B cell (primary cell): Measurements from ENCODE around the gene EIF4G1. TPM values are rescaled to one million over a fixed set of nuclear protein-coding genes. Genes with fewer than 3 reads are reported as not detected.

Experiments used
- ATAC-seq: fragments of 200-7000 bp; cut with Tn5 transposase; one replicate; pipeline ENCODE4 v1.10.0; 2021; ENCODE audit warnings: low read depth, mild to moderate bottlenecking, moderate number of reproducible peaks, moderate library complexity
- CTCF ChIA-PET: fragments of 350-600 bp; sonication (Branson Sonifier 250); formaldehyde crosslinking; loops from one replicate; lab custom pipeline; 2021; ENCODE audit warnings: antibody characterized with exemption, inconsistent platforms; lab: Charles Lee
- POLR2A ChIA-PET: fragments of 350-600 bp; sonication (Branson Sonifier 250); formaldehyde crosslinking; loops from one replicate; lab custom pipeline; 2021; ENCODE audit warnings: antibody characterized with exemption; lab: Charles Lee
- DNase-seq: peaks from one replicate; pipeline ENCODE4 v3.0.0; 2013
- H2AFZ ChIP-seq: 2 replicates; pipeline ENCODE4 v1.6.1; 2012; ENCODE audit warnings: mild to moderate bottlenecking, low read depth, low read length; ENCODE audit not compliant: insufficient read depth, poor library complexity, severe bottlenecking
- H3K27ac ChIP-seq, 2 donors: 1 replicate in 1 of 2; 2 replicates in 1 of 2; pipeline ENCODE4 v1.5.1; 2012 to 2013; ENCODE audit warnings: low read length in 2 of 2, mild to moderate bottlenecking in 2 of 2, moderate library complexity in 1 of 2
- H3K27me3 ChIP-seq, 4 experiments: fragments of 200-600 bp in 1 of 4; sonication (generic) in 1 of 4; replicated peaks in 1 of 4; 1 replicate in 2 of 4; 2 replicates in 2 of 4; pipeline versions ENCODE4 v1.6.1 to v1.7.0; 2013 to 2016; ENCODE audit warnings: low read length in 3 of 4, mild to moderate bottlenecking in 2 of 4, mixed read lengths in 1 of 4, moderate library complexity in 1 of 4; ENCODE audit not compliant: insufficient read depth in 4 of 4, control insufficient read depth in 3 of 4; ENCODE audit errors: control extremely low read depth in 1 of 4
- H3K36me3 ChIP-seq, 2 experiments: replicated peaks in 1 of 2; 1 replicate in 1 of 2; 2 replicates in 1 of 2; pipeline versions ENCODE4 v1.6.1 to v1.7.1; 2013; ENCODE audit warnings: low read length in 1 of 2; ENCODE audit not compliant: insufficient read depth in 2 of 2, control insufficient read depth in 1 of 2; ENCODE audit errors: control extremely low read depth in 1 of 2, extremely low read depth in 1 of 2
- H3K4me1 ChIP-seq, 2 donors: fragments of 200-600 bp in 1 of 2; sonication (generic) in 1 of 2; 1 replicate in 1 of 2; 2 replicates in 1 of 2; pipeline versions ENCODE4 v1.5.1 to v1.6.1; 2013 to 2017; ENCODE audit warnings: low read length in 2 of 2; ENCODE audit not compliant: control insufficient read depth in 2 of 2, insufficient read depth in 2 of 2
- H3K4me2 ChIP-seq: replicated peaks from 2 replicates; pipeline ENCODE3; 2012; ENCODE audit warnings: mild to moderate bottlenecking, low read depth, low read length; ENCODE audit not compliant: poor library complexity, severe bottlenecking
- H3K4me3 ChIP-seq, 5 experiments: fragments of 200-600 bp in 1 of 5; sonication (generic) in 1 of 5; 1 replicate in 3 of 5; 2 replicates in 2 of 5; pipeline versions ENCODE4 v1.5.1 to v1.7.0; 2011 to 2016; ENCODE audit warnings: low read length in 4 of 5, mild to moderate bottlenecking in 4 of 5, low read depth in 2 of 5, control low read depth in 1 of 5, moderate library complexity in 1 of 5; ENCODE audit not compliant: insufficient read depth in 1 of 5; ENCODE audit errors: control extremely low read depth in 1 of 5, extremely low read depth in 1 of 5
- H3K79me2 ChIP-seq: fragments of 200-600 bp; sonication (generic); one replicate; pipeline ENCODE4 v1.6.0; 2016; ENCODE audit warnings: low read length; ENCODE audit not compliant: control insufficient read depth, insufficient read depth
- H3K9ac ChIP-seq: fragments of 200-600 bp; sonication (generic); 2 replicates; pipeline ENCODE4 v1.6.1; 2017; ENCODE audit warnings: mild to moderate bottlenecking, low read length, moderate library complexity
- H3K9me3 ChIP-seq, 3 donors: one replicate each; pipeline versions ENCODE4 v1.6.1 to v1.7.1; 2013; ENCODE audit warnings: low read length in 2 of 3; ENCODE audit not compliant: control insufficient read depth in 2 of 3, insufficient read depth in 1 of 3; ENCODE audit errors: control extremely low read depth in 1 of 3
- H4K20me1 ChIP-seq: 2 replicates; pipeline ENCODE4 v1.6.0; 2012; ENCODE audit warnings: mild to moderate bottlenecking, low read length; ENCODE audit not compliant: insufficient read depth, control insufficient read depth, poor library complexity, severe bottlenecking
- H3K27ac Mint-ChIP-seq: one replicate; pipeline ENCODE4 v1.8.0; 2021; ENCODE audit warnings: mixed read lengths
- H3K27me3 Mint-ChIP-seq: one replicate; pipeline ENCODE4 v1.8.0; 2021; ENCODE audit warnings: mixed read lengths
- H3K4me1 Mint-ChIP-seq: one replicate; pipeline ENCODE4 v1.8.0; 2021; ENCODE audit warnings: mixed read lengths
- H3K4me3 Mint-ChIP-seq: one replicate; pipeline ENCODE4 v1.8.0; 2021; ENCODE audit warnings: mixed read lengths
- H3K9me3 Mint-ChIP-seq: one replicate; pipeline ENCODE4 v1.8.0; 2022; ENCODE audit warnings: mixed read lengths; ENCODE audit not compliant: insufficient read depth
- CTCF ChIP-seq: fragments of 200-600 bp; IDR thresholded peaks from one replicate; pipeline ENCODE4 v1.8.0; 2022; ENCODE audit warnings: antibody characterized with exemption, mild to moderate bottlenecking
- EZH2 ChIP-seq: IDR thresholded peaks from 2 replicates; pipeline ENCODE4 v1.6.1; 2012; ENCODE audit warnings: borderline replicate concordance, low read depth, mild to moderate bottlenecking, moderate library complexity, low read length; ENCODE audit not compliant: insufficient read depth, poor library complexity, severe bottlenecking
- WGBS: methylation state at CpG from one replicate; pipeline ENCODE4 v1.1.5; 2013; ENCODE audit warnings: missing lambda C conversion rate; ENCODE audit not compliant: insufficient coverage; 5-methylcytosine and 5-hydroxymethylcytosine counted together
- intact Hi-C: fragments of 100-400 bp; cut with micrococcal nuclease; formaldehyde crosslinking; loops from one replicate; pipeline ENCODE4 v1.10.0; 2022
- polyA plus RNA-seq: library from polyadenylated mRNA; depleted of rRNA; stranded (reverse); fragments of >200 nt; gene quantifications from 2 replicates; pipeline ENCODE4 v1.2.3, GENCODE V29; 2012
- total RNA-seq, 2 donors: library from RNA; stranded (reverse); fragments of 120-200 nt in 1 of 2; gene quantifications; 1 replicate in 1 of 2; 2 replicates in 1 of 2; pipeline versions ENCODE4 v1.2.3 to v1.2.4, GENCODE V29; 2013 to 2022

Gene EIF4G1
- total and polyA plus RNA-seq, 2 donors (not counting 1 experiment from before 2014, with no cell fraction given): 65.8 to 160 TPM

GRCh38 chr3:184316792-184317191, 2.4 kb downstream of the EIF4G1 start:
- ATAC-seq (no peak), DNase-seq (no peak)
- H3K4me3 Mint-ChIP-seq: peak overlapping the region; percentile 90
- Histone ChIP-seq H3K4me3 (no peak overlapping the region), H3K27me3 (no peaks in the 10 kb centered on the region), H3K36me3 (peaks cover 0 to 36% of the 10 kb centered on the region in 2 experiments), H3K9ac (no peak overlapping the region), H3K4me1 (peaks cover 13 to 23% of the 10 kb centered on the region in 2 donors), H4K20me1 (peaks cover 64% of the 10 kb centered on the region), H3K4me2 (no peak overlapping the region), H3K27ac (no peak overlapping the region), H3K9me3 (no peaks in the 10 kb centered on the region), H3K79me2 (peaks cover 24% of the 10 kb centered on the region), H2AFZ (no peak overlapping the region)
- TF ChIP-seq CTCF: no peak
- no peak for TF ChIP-seq EZH2
- no peaks in the 10 kb centered on the region for H3K9me3 Mint-ChIP-seq
- CTCF ChIA-PET: interaction anchor here (1.4 kb wide), 1 partner anchor 299 kb away, joined by 3 read pairs; the partner anchor contains the start of gene ABCC5
- intact Hi-C loops: no loop called here
- H3K27me3 Mint-ChIP-seq: no peaks in the 10 kb centered on the region
- H3K4me1 Mint-ChIP-seq: peaks cover 31% of the 10 kb centered on the region
- POLR2A ChIA-PET: no interaction called here
- WGBS: 91% methylated on average over 6 of the region's 7 CpGs
- peak overlapping the region; percentile 82 for H3K27ac Mint-ChIP-seq

DNA sequence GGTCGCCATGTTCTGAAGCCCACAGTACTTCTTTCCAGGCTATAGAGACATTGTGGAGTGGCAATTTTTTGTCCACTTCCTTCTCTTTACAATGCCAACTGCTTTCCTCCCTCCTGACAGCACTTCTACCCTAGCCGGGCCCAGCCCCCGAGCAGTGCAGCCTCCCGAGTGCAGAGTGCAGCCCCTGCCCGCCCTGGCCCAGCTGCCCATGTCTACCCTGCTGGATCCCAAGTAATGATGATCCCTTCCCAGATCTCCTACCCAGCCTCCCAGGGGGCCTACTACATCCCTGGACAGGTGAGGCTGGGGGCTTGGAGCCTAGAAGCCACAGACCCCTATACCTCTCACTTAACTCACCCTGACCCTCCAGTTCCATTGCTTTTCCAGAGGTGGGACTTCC, 2.8 kb downstream of the EIF4G1 start:
- POLR2A ChIA-PET: no interaction called here
- Histone ChIP-seq H3K4me1 (peaks cover 13 to 23% of the 10 kb centered on the region in 2 donors), H3K27me3 (no peaks in the 10 kb centered on the region), H3K27ac (no peak overlapping the region), H3K36me3 (peaks cover 0 to 40% of the 10 kb centered on the region in 2 experiments), H3K9ac (no peak overlapping the region), H3K4me3 (no peak overlapping the region), H2AFZ (no peak overlapping the region), H3K79me2 (peaks cover 24% of the 10 kb centered on the region), H4K20me1 (peaks cover 67% of the 10 kb centered on the region), H3K4me2 (no peak overlapping the region), H3K9me3 (no peaks in the 10 kb centered on the region)
- H3K27me3 Mint-ChIP-seq: no peaks in the 10 kb centered on the region
- H3K27ac Mint-ChIP-seq: no peak overlapping the region
- peak overlapping the region; percentile 16 for H3K4me3 Mint-ChIP-seq
- ATAC-seq: no peak
- intact Hi-C loops: no loop called here
- TF ChIP-seq CTCF (no peak), EZH2 (no peak)
- DNase-seq: no peak
- no peaks in the 10 kb centered on the region for H3K9me3 Mint-ChIP-seq
- WGBS: 87% methylated on average over 4 of the region's 5 CpGs
- H3K4me1 Mint-ChIP-seq: peaks cover 31% of the 10 kb centered on the region
- CTCF ChIA-PET: no interaction called here
